Left hindlimb (tissue), 1 donor: ENCODE measurements around the gene MFF.
"Not testable (repeated sequence)": the region's sequence is repeated elsewhere in the genome, so short reads cannot be mapped to it uniquely, and the experiment has no call there.

Source experiments
- DNase-seq: peaks from one replicate; pipeline ENCODE4 v3.0.0-alpha.2; 2018

Gene MFF

DNA sequence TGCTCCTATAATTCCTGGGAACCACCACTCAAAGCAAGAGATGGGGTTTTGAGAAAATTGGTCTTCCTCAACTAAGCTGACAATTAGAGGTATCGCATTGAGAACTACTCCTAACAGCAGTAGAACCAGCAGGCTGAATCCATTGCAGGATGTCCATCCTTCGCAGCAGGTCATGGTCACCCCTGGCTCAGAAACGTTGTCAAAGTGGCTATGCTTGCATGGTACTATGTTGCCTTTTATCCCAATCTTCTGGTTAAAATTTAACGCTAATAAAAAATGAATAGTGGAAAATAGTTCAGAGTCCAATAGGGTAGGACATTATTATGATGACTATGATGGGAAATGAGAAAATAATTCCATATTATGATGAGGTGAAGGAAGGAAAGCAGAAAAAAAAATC lies 54.0 kb downstream of the MFF start, which contains the start of gene TM4SF20:
Gene TM4SF20, minus strand, starts transcription at position 212 of the 400 bp plus-strand sequence. Its CDS starts 38 bp downstream, at position 174.
- DNase-seq = no peak

DNA sequence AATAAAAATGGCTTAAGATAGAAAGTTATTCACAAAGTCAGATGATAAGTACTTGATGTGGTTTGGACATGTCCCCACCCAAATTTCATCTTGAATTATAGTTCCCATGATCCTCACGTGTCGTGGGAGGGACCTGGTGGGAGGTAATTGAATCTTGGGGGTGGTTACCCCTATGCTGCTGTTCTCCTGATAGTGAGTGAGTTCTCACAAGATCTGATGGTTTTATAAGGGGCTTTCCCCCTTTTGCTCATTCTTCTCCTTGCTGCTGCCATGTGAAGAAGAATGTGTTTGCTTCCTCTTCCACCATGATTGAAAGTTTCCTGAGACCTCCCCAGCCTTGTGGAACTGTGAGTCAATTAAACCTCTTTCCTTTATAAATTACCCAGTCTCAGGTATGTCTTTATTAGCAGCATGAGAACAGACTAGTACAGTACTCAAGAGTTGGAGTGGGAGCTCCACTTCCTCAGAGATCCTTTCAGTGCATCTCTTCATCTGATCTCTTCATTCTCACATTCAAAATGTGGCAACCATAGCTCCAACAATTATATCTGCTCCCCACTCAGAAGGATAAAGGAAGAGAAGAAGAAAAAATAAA lies 57.3 kb downstream of the MFF start:
- DNase-seq = not testable (repeated sequence)

DNA sequence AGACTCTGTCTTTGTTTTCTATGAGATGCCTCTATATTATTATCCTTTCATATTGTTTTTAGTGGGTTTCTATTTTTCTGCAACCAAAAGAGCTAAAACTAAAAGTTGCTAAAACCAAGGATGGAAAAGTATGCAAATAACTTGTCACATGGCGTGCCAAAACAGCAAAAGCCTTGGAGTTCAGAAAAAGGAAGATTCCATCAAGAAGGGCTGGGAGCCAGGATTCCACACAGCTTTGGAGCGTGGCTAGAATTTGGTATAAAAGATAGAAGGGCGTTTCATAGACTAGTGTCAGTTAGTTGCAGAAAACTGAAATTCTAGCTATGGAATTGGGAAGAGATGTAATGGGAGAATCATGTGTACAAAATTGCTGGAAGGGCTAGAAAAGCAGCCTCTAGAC lies 58.6 kb downstream of the MFF start:
- DNase-seq = no peak

DNA sequence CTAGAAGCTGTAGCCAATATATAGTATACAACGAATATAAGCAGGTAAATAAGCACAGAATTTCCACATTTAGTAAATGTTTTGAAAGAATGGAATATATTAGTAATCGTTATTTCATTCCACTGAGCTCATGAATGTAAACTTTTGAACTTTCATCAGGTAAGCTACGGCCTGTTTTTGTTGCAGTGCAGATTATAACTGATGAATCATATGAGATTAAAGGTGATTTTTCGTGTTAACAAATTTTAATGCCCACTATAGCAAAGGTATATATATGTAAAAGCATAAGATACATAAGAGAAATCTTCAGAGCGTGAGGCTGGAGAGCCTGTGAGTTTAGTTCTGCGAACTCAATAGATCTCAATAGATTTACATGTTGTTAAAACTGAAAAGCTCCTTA lies 61.6 kb downstream of the MFF start:
- no peak for DNase-seq

DNA sequence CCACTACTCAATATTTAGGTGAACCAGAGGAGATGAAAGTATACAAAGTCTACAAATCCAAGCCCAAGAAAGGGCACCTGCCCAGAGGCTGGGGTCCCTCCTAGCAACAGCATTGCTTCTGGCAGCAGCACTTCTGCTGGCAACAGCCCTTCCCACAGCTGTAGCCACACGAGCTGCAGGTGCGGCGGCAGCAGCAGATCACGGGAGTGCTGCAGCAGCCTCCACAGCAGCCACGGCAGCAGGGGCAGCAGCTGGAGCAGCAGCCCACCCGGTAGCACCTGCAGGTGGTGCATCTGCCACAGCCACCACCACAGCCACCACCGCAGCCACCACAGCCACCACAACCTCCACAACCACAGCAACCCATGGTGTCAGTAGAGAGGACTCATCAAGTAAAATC lies 62.5 kb downstream of the MFF start, which contains the start of gene SCYGR1:
Gene SCYGR1, minus strand, starts transcription at position 367 of the 400 bp plus-strand sequence. Its CDS starts 0 bp downstream, at position 367.
- not testable (repeated sequence) for DNase-seq

DNA sequence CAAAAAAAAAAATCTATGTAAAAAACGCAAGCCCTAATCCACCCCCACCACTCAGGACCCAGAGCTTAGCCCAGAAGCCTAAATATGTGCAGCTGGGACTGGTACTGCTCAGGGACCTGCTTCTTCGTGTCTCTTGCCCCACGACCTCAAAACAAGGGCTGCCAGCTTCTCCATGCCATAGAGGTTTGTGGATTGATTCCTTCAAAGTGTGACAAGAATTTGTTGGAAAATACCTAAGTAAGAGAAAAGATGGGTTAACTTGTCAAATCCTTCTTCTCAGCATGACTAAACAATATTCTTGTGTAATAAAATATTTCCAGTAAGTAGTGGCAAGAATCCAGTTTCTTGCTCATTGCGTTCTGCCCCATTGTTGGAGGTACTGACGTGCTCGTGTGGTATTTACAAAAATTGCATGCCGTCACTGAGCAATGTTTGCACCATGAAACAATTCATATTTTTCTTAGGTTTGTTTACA lies 63.5 kb downstream of the MFF start:
- no peak for DNase-seq

DNA sequence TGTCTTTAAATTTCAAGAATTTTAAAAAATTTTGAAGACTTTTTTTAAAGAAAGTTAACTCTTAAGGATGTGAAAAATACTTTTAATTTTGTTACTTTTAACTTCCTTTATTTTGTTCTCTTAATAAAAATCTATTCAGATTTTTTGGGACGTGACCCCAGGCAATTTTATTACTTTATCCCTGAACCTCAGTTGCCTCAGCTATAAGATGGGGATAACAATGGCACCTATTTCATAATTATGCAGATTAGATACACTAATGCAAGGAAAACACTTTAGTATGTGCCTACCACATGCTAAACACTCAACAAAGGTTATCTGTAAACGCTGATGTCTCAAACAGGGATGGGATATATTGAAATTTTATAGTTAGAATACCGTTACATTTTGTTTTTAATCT lies 64.2 kb downstream of the MFF start:
- no peak for DNase-seq

DNA sequence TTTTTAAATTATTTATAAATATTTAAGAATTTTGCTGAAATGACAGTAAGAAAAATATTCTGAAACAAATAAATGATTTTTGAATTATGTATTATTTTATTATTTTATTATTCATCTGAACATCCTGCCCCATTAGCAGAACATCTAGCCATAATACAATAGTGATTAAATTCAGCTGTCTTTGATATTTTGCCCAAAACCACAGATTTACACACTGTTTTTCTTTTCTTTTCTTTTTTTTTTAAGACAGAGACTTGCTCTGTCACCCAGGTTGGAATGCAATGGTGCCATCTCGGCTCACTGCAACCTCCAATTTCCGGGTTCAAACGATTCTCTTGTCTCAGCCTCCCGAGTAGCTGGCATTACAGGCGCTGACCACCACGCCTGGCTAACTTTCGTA lies 64.6 kb downstream of the MFF start:
- DNase-seq = no peak

DNA sequence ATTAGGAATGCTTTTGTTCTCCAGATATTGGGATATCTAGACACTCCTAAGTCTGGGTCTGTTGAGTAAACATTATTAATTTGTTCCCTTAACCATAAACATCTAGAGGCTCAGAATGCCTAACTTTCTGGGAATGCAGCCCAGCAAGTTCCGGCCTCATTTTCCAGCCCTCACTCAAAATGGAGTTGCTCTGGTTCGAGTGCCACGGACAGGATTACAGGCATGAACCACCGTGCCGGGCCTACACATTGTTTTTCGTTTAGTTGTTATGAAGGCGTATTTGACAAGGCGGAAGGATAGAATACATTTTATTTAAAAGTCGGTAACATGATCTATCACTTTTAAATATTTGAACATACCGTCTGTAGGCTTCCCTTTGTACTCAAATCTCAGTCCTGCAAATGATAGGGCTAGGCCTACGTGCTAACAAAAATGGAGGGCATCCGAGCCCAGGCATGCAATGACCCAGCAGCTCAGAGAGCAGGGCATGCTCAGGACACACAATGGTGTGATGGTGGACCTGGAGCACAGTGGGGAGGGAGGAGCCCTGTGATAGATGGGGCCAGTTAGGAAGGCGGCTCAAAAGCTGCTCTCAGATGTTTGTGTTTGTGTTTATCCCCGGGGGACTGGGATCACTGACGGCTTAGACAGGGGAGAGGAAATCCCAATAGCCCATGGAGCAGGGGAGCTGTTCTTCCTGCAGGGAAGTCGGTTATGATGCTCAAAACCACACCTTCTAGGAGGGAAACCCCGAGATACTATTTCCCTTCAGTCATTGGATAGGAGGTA lies 65.6 kb downstream of the MFF start:
- DNase-seq = no peak

DNA sequence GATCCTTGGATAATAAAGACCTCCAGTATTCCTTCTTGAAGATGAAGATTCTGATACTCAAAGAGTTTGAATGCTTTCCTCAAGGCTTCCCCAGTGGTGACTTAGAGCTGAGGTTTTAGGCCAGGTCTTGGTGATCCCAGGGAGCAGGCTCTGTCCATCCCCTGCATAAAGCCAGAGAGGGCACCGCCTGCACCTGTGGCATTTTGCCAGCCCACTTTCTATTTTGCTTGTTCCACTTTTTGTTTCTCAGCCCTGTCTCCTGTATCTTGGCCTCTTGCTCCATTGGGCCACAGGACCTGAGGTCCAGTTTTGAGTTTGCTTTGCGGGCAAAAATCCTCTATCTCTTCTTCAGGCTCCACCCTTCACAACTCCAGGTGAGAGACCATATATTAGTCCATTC lies 69.3 kb downstream of the MFF start:
- DNase-seq = no peak

DNA sequence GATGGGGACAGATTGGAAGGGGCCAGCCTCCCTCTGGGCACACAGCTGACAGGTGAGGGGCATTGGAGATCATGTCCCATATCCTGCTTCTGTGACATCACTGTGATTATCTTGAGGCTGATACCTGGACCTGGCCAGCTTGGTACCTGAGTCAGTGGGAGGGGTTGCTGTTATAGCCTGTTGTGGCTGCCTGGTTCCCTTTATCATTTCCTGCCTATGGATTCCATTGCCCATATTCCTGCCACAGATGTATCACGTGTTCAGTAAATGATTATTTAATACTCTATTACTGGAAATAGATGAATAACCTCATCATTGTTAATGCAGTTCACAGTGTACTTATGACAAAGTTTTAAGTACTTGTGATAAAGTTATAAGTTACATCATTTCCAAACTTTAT lies 70.5 kb downstream of the MFF start:
- no peak for DNase-seq

DNA sequence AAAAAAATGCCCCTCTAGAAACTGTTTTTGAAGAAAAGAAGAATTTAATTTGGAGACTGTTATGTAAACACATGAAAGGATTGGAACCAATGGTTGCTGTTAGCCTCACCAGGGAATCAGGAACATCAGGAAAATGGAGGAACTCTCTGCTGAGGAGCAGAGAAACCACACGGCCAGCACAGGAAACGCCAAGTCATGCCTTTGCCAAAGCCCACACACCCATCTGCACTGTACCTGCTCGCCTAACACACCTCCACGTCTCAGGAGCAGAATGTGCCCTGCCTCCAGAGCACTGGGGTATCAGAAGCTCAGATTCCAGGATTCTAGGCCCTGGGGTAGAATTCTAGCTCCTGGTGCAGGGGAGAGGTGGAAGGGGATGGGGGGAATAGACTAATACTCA lies 72.5 kb downstream of the MFF start:
- DNase-seq = no peak

DNA sequence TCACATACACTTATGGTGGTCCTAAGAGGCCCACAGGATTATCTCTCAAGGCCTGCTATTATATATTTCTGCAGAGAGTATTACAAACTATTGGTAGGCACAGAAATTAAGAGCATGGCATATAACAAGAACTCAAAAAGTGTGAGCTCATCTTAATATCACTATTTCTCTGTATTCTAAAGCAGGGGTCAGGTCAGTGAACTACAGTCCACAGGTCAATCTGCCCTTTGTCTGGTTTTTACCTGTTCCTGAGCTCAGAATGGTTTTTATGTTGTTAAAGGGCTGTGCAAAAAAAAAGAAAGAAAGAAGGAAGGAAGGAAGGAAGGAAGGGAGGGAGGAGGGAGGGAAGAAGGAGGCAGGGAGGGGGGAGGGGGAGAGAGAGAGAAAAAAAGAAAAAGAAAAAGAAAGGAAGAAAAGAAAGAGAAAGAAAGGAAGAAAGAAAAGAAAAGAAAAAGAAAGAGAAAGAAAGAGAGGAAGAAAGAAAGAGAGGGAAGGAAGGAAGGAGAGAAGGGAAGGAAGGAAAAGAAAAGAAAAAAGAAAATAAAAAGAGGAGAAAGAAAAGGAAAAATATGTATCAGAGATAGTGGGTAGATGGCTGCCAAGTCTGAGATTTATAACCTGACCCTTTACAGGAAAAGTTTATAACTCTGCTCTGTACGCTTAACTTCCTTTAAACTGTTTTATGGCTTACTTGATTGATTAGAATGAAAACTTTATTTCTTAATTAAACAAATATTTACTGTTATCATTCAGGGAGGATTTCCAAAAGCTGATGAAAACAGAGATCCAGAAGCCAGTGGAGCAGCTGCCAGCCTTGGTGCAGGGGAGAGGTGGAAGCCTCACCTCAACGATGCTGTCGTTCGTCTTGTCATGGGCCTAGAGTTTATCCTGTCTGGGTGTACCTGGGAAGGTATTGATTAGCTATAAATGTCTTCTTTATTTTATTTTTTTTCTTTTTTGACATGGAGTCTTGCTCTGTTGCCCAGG lies 73.9 kb downstream of the MFF start:
- no peak for DNase-seq

DNA sequence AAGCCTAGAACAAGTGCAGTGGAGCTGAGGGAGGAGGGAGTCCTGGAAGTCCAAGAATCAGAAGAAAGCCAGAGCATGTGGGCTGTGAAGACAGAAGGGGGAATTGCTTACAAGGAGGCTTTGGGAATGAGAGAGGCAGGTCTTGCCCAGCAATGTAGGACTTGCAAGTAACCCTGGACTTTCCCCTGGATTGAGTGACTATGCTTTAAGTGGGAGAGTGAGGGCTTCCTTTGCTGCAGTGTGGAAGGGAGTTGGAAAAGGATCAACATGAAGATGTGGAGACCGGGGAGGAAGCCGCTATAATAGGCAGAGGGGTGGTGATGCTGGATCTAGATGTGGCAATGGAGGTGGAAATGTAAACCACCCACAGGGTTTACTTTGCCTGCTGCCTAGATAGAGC lies 76.5 kb downstream of the MFF start:
- DNase-seq = no peak

DNA sequence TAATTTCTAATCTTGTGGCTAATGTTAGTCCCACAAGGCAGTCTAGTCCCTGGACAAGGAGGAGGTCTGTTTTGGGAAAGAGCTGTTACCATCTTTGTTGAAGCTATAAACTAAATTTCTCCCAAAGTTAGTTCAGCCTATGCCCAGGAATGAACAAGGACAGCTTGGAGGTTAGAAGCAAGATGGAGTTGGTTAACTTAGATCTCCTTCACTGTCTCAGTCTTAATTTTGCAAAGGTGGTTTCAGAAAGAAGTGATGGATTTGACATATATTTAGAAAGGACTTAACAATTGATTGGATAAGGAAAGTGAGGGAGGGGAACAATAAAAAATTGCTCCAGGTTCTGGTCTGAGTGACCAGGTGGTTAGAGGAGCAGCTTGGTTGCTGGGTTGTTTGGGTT lies 77.3 kb downstream of the MFF start:
- no peak for DNase-seq

DNA sequence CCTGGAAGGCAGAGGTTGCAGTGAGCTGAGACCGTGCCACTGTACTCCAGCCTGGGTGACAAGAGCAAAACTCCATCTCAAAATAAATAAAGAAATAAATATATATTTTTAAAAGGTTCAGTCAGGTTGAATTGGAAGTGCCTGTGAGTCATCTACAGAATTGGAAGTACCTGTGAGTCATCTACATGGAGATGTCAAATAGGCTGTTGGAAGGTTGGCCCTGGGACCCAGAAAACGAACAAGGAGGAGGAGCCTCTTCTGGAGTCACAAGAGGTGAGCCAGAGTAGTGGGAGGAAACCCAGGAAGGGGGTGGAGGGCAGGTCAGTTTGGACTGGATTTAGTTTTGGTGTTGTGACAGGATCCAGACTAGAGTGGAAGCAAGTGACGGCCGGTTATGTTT lies 77.9 kb downstream of the MFF start:
- no peak for DNase-seq

DNA sequence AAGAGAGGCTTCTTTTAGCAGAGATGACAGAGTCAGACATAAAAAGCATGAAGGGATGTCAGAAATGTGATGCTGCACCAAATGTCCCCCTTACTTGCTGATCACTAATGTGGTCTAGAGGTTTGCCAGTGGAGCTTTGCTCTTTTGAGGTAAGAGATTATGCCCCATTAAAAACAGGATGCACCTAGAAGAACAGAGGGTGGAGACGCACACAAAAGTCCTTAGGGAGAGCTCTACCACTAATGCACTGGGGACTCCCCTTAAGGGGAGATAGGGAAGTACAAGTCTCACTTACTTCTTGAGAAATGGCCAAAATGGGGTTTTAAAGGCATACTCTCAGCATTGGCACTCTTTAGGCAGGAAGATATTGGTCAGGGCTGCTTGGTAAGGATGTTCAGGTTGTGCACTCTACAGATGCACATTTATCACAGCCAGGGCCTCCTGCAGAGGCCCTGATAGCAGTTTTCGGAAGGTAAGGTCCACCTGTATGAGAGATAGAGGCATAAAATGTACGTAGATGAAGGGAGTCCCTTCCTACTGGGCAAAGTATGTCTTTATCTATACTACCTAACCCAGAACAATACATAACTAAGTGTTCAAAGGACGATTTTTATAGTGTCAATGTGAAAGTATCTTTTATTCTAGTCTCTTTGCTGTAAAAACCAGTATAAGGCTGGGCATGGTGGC lies 79.7 kb downstream of the MFF start:
- DNase-seq = no peak

DNA sequence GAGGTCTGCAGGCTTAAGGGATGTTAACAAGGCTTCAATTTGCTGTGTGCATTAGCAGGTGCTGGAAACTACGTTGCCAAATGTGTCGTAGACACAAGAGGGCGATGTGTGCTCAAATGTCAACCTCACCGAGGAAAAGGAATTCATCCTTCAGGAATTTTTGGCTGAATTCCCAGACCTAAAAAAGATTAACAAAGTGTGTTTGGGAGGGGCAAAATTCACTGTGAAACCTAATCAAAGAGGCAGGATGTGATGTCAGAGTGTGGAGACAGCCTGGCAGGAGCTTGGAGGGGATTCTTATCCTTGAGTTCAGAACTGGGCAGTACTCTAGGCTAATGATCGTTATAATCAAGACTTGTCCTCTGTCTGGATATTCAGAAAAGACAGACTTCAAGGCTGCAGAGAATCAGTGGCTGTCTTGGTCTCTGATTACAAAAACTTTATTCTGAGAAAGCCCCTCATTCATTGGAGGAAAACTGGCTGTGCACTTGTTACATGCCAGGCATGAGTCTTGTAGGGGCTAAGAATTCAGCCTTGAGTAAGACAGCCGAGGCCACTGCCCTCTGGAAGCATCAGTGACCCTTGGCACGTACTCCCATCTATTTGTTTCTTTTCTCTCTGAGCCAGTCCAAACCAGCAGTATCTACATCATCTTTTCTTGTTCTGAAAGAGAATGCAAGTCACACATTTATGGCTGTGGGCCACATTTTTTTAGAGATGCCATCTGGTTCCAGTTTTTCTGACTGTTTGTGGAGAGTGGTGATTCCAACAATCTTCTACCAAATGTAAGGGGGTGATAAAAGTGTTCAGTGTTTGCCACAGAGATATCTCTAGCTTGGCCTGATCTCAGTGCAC lies 81.4 kb downstream of the MFF start:
- DNase-seq = peak; percentile 77
